Karpas-422 (cell line): ENCODE data around the gene E2F6. TPM values are rescaled to one million over a fixed set of nuclear protein-coding genes. Genes with fewer than 3 reads are reported as not detected.

ENCODE experiments used
- DNase-seq: peaks from one replicate; pipeline ENCODE4 v3.0.0-alpha.2; 2015
- H2AFZ ChIP-seq: fragments of 200-600 bp; sonication (generic); 2 replicates; pipeline ENCODE4 v1.6.1; 2014; ENCODE audit warnings: antibody characterized with exemption, low read length, mixed read lengths
- H3K27ac ChIP-seq: fragments of 200-600 bp; sonication (generic); 2 replicates; pipeline ENCODE4 v1.5.1; 2014; ENCODE audit warnings: mild to moderate bottlenecking, low read length, moderate library complexity
- H3K27me3 ChIP-seq: fragments of 200-600 bp; sonication (generic); 2 replicates; pipeline ENCODE4 v1.6.1; 2014; ENCODE audit warnings: low read length, mixed read lengths
- H3K36me3 ChIP-seq: fragments of 200-600 bp; sonication (generic); 2 replicates; pipeline ENCODE4 v1.6.1; 2014; ENCODE audit warnings: low read length, mixed read lengths; ENCODE audit not compliant: insufficient read depth
- H3K4me1 ChIP-seq: fragments of 200-600 bp; sonication (generic); 2 replicates; pipeline ENCODE4 v1.6.1; 2014; ENCODE audit warnings: mild to moderate bottlenecking, low read length, mixed read lengths
- H3K4me2 ChIP-seq: fragments of 200-600 bp; sonication (generic); 2 replicates; pipeline ENCODE4 v1.6.1; 2014; ENCODE audit warnings: low read length, low read depth, mild to moderate bottlenecking; ENCODE audit not compliant: poor library complexity, severe bottlenecking
- H3K4me3 ChIP-seq: fragments of 200-600 bp; sonication (generic); 2 replicates; pipeline ENCODE4 v1.5.1; 2014; ENCODE audit warnings: mild to moderate bottlenecking, antibody characterized with exemption, low read length, mixed read lengths
- H3K79me2 ChIP-seq: fragments of 200-600 bp; sonication (generic); 2 replicates; pipeline ENCODE4 v1.6.1; 2014; ENCODE audit warnings: mild to moderate bottlenecking, low read length, mixed read lengths
- H3K9ac ChIP-seq: fragments of 200-600 bp; sonication (generic); 2 replicates; pipeline ENCODE4 v1.6.0; 2014; ENCODE audit warnings: low read length
- H3K9me2 ChIP-seq: fragments of 200-600 bp; sonication (generic), shearing (Covaris generic); replicated peaks from 2 replicates; pipeline ENCODE4 v1.6.0; 2014; ENCODE audit warnings: mild to moderate bottlenecking, low read length, moderate library complexity; ENCODE audit not compliant: insufficient read depth
- H3K9me3 ChIP-seq: fragments of 300-700, 200-600 bp; sonication (generic); 2 replicates; pipeline ENCODE4 v1.6.1; 2014; ENCODE audit warnings: low read length, mixed read lengths
- H4K20me1 ChIP-seq: fragments of 200-600 bp; sonication (generic); 2 replicates; pipeline ENCODE4 v1.6.1; 2014; ENCODE audit warnings: mild to moderate bottlenecking, antibody characterized with exemption, low read length, low read depth; ENCODE audit not compliant: insufficient read depth
- total RNA-seq: library from RNA; depleted of rRNA; stranded (reverse); fragments of >200 nt; shearing (Covaris generic); gene quantifications from 2 replicates; pipeline ENCODE4 v1.2.3, GENCODE V29; 2014; ENCODE audit warnings: low replicate concordance

Gene E2F6
- total RNA-seq, 1 experiment from 2014 or later = 11.5 TPM

- Histone ChIP-seq H3K36me3 (peaks cover 18% of the 10 kb centered on the region; the same call in 1 of the 2 replicates), H3K9me3 (no peaks in the 10 kb centered on the region), H3K4me3 (no peak overlapping the region), H3K79me2 (peaks cover 98% of the 10 kb centered on the region), H3K27me3 (no peaks in the 10 kb centered on the region), H3K9ac (no peak overlapping the region), H3K4me1 (peaks cover 23% of the 10 kb centered on the region), H4K20me1 (0 out of 2 replicates have a peak, but pooled peaks cover 7% of the 10 kb centered on the region), H3K9me2 (no peaks in the 10 kb centered on the region), H3K4me2 (no peak overlapping the region), H2AFZ (no peak overlapping the region), H3K27ac (no peak overlapping the region)
- no peak for DNase-seq
Measured at GRCh38 chr2:11459816-11460215, 6.1 kb downstream of the E2F6 start.

GRCh38 chr2:11458753-11459152, 7.2 kb downstream of the E2F6 start:
- H4K20me1 ChIP-seq = 0 out of 2 replicates have a peak, but pooled peaks cover 7% of the 10 kb centered on the region
- no peak overlapping the region for H3K4me3 ChIP-seq
- no peak for DNase-seq
- peaks cover 14% of the 10 kb centered on the region for H3K4me1 ChIP-seq
- H3K9me3 ChIP-seq = no peaks in the 10 kb centered on the region
- H3K4me2 ChIP-seq = no peak overlapping the region
- H3K27ac ChIP-seq = no peak overlapping the region
- no peaks in the 10 kb centered on the region for H3K27me3 ChIP-seq
- H3K36me3 ChIP-seq = peaks cover 17% of the 10 kb centered on the region; the same call in 1 of the 2 replicates
- H3K9ac ChIP-seq = no peak overlapping the region
- no peak overlapping the region for H2AFZ ChIP-seq
- H3K9me2 ChIP-seq = no peaks in the 10 kb centered on the region
- peaks cover 95% of the 10 kb centered on the region for H3K79me2 ChIP-seq

- Histone ChIP-seq H3K4me2 (no peak overlapping the region), H2AFZ (no peak overlapping the region), H3K9me2 (no peaks in the 10 kb centered on the region), H3K27ac (no peak overlapping the region), H3K4me3 (no peak overlapping the region), H3K36me3 (peaks cover 16% of the 10 kb centered on the region; the same call in 1 of the 2 replicates), H3K9me3 (no peaks in the 10 kb centered on the region), H3K9ac (no peak overlapping the region), H3K4me1 (peaks cover 6% of the 10 kb centered on the region), H4K20me1 (0 out of 2 replicates have a peak, but pooled peaks cover 7% of the 10 kb centered on the region), H3K79me2 (peaks cover 92% of the 10 kb centered on the region), H3K27me3 (no peaks in the 10 kb centered on the region)
- DNase-seq = no peak
Measured at GRCh38 chr2:11457935-11458334, 8.0 kb downstream of the E2F6 start.

GRCh38 chr2:11456251-11456650, 9.7 kb downstream of the E2F6 start:
- Histone ChIP-seq H3K27me3 (no peaks in the 10 kb centered on the region), H3K9me3 (no peaks in the 10 kb centered on the region), H3K9ac (no peak overlapping the region), H3K27ac (no peak overlapping the region), H4K20me1 (0 out of 2 replicates have a peak, but pooled peaks cover 7% of the 10 kb centered on the region), H3K79me2 (peaks cover 78% of the 10 kb centered on the region), H3K36me3 (peaks cover 19% of the 10 kb centered on the region; the same call in 1 of the 2 replicates), H3K4me2 (no peak overlapping the region), H3K4me1 (peaks cover 3% of the 10 kb centered on the region; the same call in 1 of the 2 replicates), H3K9me2 (no peaks in the 10 kb centered on the region), H2AFZ (no peak overlapping the region), H3K4me3 (no peak overlapping the region)
- DNase-seq = no peak

- H2AFZ ChIP-seq = no peak overlapping the region
- H3K4me2 ChIP-seq = no peak overlapping the region
- H3K9me2 ChIP-seq = no peaks in the 10 kb centered on the region
- no peaks in the 10 kb centered on the region for H3K27me3 ChIP-seq
- no peak overlapping the region for H3K9ac ChIP-seq
- H3K79me2 ChIP-seq = peaks cover 63% of the 10 kb centered on the region
- no peak for DNase-seq
- no peaks in the 10 kb centered on the region for H3K9me3 ChIP-seq
- no peak overlapping the region for H3K27ac ChIP-seq
- H4K20me1 ChIP-seq = 0 out of 2 replicates have a peak, but pooled peaks cover 7% of the 10 kb centered on the region
- H3K4me3 ChIP-seq = no peak overlapping the region
- H3K36me3 ChIP-seq = peaks cover 19% of the 10 kb centered on the region; the same call in 1 of the 2 replicates
- H3K4me1 ChIP-seq = no peaks in the 10 kb centered on the region
Measured at GRCh38 chr2:11454824-11455223, 11.1 kb downstream of the E2F6 start.

GRCh38 chr2:11450791-11451190, 15.2 kb downstream of the E2F6 start:
- H3K4me1 ChIP-seq = no peaks in the 10 kb centered on the region
- H4K20me1 ChIP-seq = no peaks in the 10 kb centered on the region
- H3K4me2 ChIP-seq = no peak overlapping the region
- no peaks in the 10 kb centered on the region for H3K9me3 ChIP-seq
- H3K4me3 ChIP-seq = no peak overlapping the region
- H3K27me3 ChIP-seq = no peaks in the 10 kb centered on the region
- no peak overlapping the region for H3K9ac ChIP-seq
- H2AFZ ChIP-seq = no peak overlapping the region
- no peak for DNase-seq
- H3K79me2 ChIP-seq = peaks cover 23% of the 10 kb centered on the region
- no peak overlapping the region for H3K27ac ChIP-seq
- H3K36me3 ChIP-seq = peaks cover 40% of the 10 kb centered on the region
- H3K9me2 ChIP-seq = no peaks in the 10 kb centered on the region

GRCh38 chr2:11446733-11447248, 19.2 kb downstream of the E2F6 start:
- Histone ChIP-seq H2AFZ (no peak overlapping the region), H4K20me1 (no peaks in the 10 kb centered on the region)
- DNase-seq = peak; percentile 77

GRCh38 chr2:11444737-11445136, 21.2 kb downstream of the E2F6 start:
- Histone ChIP-seq H3K4me3 (no peak overlapping the region), H3K27ac (no peak overlapping the region), H3K9me3 (no peaks in the 10 kb centered on the region; the same call in 1 of the 2 replicates), H3K4me2 (no peak overlapping the region), H3K9me2 (no peaks in the 10 kb centered on the region), H4K20me1 (no peaks in the 10 kb centered on the region), H3K4me1 (no peaks in the 10 kb centered on the region), H3K36me3 (peaks cover 59% of the 10 kb centered on the region), H2AFZ (no peak overlapping the region), H3K9ac (no peak overlapping the region), H3K79me2 (no peaks in the 10 kb centered on the region), H3K27me3 (no peaks in the 10 kb centered on the region)
- DNase-seq = no peak

More at GRCh38 chr2:11446733-11447248, 19.2 kb downstream of the E2F6 start:
- Histone ChIP-seq H3K36me3 (peaks cover 56% of the 10 kb centered on the region), H3K4me1 (no peaks in the 10 kb centered on the region), H3K27ac (no peak overlapping the region), H3K79me2 (no peaks in the 10 kb centered on the region), H3K4me2 (no peak overlapping the region), H3K4me3 (no peak overlapping the region), H3K27me3 (no peaks in the 10 kb centered on the region), H3K9ac (no peak overlapping the region), H3K9me2 (no peaks in the 10 kb centered on the region), H3K9me3 (no peaks in the 10 kb centered on the region; the same call in 1 of the 2 replicates)
